HepG2 (cell line): ENCODE data around the gene ASB5.

Experiments used
- CEBPB ChIP-seq: IDR thresholded peaks from 2 replicates; pipeline ENCODE4 v1.6.1; 2011; ENCODE audit warnings: low read depth, low read length, improper control_type of control experiment, borderline replicate concordance
- RFXANK ChIP-seq: IDR thresholded peaks from 2 replicates; pipeline ENCODE4 v1.6.1; 2016
- SALL1 ChIP-seq: sonication (generic); formaldehyde crosslinking; IDR thresholded peaks from 2 replicates; pipeline ENCODE4 v1.8.0; 2022; ENCODE audit warnings: mild to moderate bottlenecking, missing genetic modification reagents
- TF ChIP-seq, protein P1 (sequence below): sonication (generic); formaldehyde crosslinking; IDR thresholded peaks from 2 replicates; pipeline ENCODE4 v1.5.0; 2020; ENCODE audit warnings: mild to moderate bottlenecking, missing genetic modification reagents, moderate library complexity
- TF ChIP-seq, protein P2 (sequence below), 2 experiments: sonication (generic) in 1 of 2; formaldehyde crosslinking in 1 of 2; IDR thresholded peaks; 2 replicates each; pipeline versions ENCODE4 v1.6.1 to v1.9.0; 2014 to 2022; ENCODE audit warnings: antibody characterized with exemption in 1 of 2, borderline replicate concordance in 1 of 2, inconsistent platforms in 1 of 2, low read depth in 1 of 2, missing genetic modification reagents in 1 of 2
- TF ChIP-seq, protein P3 (sequence below): sonication (generic); formaldehyde crosslinking; IDR thresholded peaks from 2 replicates; pipeline ENCODE4 v1.8.1; 2023; ENCODE audit warnings: missing genetic modification reagents, inconsistent platforms, borderline replicate concordance
- TF ChIP-seq, protein P4 (sequence below): sonication (generic); formaldehyde crosslinking; IDR thresholded peaks from 2 replicates; pipeline ENCODE4 v1.4.0; 2020; ENCODE audit warnings: mild to moderate bottlenecking, missing genetic modification reagents

DNA sequence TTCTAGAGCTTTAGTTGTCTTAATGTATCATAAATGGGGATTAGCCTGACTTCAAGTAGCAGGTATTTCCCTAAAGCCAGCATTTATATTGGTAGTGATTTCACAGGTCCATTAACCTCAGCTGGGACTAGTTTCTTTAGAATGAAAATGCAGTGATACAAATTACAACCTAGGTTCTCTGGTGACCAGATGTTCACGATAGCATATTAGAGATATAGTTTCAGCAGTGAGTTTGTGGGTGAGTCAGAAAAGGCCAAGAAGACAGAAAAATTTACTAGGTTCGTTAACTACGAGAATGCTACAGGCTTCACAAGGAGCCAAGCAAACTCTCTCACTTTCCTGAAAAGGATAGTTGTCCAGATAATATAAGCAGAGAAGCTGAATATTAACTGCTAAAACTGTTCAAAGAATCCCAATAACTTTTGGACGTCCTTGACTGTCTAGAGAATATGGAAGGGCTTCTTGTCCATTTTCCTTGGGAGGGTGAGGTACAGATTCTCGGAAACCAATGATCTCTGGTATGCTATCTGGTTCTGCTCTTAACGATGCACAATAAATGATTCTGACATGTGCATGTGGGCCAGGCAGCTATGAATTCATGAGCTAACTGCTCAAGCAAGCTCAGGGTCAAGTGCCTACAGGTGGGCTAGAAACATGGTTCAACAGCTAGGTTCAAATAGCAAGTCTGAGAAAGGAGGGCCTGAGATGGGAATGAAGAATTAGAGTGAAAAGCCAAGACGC lies 44.7 kb upstream of the ASB5 start:
- TF ChIP-seq CEBPB = no peak
- TF ChIP-seq SALL1 (CRISPR knock-in tag) = no peak
- TF ChIP-seq RFXANK (CRISPR knock-in tag) = no peak
- TF ChIP-seq, protein P1, sequence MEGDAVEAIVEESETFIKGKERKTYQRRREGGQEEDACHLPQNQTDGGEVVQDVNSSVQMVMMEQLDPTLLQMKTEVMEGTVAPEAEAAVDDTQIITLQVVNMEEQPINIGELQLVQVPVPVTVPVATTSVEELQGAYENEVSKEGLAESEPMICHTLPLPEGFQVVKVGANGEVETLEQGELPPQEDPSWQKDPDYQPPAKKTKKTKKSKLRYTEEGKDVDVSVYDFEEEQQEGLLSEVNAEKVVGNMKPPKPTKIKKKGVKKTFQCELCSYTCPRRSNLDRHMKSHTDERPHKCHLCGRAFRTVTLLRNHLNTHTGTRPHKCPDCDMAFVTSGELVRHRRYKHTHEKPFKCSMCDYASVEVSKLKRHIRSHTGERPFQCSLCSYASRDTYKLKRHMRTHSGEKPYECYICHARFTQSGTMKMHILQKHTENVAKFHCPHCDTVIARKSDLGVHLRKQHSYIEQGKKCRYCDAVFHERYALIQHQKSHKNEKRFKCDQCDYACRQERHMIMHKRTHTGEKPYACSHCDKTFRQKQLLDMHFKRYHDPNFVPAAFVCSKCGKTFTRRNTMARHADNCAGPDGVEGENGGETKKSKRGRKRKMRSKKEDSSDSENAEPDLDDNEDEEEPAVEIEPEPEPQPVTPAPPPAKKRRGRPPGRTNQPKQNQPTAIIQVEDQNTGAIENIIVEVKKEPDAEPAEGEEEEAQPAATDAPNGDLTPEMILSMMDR = no peak
- TF ChIP-seq, protein P2, sequence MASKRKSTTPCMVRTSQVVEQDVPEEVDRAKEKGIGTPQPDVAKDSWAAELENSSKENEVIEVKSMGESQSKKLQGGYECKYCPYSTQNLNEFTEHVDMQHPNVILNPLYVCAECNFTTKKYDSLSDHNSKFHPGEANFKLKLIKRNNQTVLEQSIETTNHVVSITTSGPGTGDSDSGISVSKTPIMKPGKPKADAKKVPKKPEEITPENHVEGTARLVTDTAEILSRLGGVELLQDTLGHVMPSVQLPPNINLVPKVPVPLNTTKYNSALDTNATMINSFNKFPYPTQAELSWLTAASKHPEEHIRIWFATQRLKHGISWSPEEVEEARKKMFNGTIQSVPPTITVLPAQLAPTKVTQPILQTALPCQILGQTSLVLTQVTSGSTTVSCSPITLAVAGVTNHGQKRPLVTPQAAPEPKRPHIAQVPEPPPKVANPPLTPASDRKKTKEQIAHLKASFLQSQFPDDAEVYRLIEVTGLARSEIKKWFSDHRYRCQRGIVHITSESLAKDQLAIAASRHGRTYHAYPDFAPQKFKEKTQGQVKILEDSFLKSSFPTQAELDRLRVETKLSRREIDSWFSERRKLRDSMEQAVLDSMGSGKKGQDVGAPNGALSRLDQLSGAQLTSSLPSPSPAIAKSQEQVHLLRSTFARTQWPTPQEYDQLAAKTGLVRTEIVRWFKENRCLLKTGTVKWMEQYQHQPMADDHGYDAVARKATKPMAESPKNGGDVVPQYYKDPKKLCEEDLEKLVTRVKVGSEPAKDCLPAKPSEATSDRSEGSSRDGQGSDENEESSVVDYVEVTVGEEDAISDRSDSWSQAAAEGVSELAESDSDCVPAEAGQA (IDR thresholded peaks at IDR 0.05; ENCODE audit: low read depth) = no peak
- TF ChIP-seq, protein P2 (CRISPR knock-in tag; IDR thresholded peaks at IDR 0.05; ENCODE audit: borderline replicate concordance) = no peak
- TF ChIP-seq, protein P3, sequence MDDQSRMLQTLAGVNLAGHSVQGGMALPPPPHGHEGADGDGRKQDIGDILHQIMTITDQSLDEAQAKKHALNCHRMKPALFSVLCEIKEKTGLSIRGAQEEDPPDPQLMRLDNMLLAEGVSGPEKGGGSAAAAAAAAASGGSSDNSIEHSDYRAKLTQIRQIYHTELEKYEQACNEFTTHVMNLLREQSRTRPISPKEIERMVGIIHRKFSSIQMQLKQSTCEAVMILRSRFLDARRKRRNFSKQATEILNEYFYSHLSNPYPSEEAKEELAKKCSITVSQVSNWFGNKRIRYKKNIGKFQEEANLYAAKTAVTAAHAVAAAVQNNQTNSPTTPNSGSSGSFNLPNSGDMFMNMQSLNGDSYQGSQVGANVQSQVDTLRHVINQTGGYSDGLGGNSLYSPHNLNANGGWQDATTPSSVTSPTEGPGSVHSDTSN (CRISPR knock-in tag) = no peak
- TF ChIP-seq, protein P4, sequence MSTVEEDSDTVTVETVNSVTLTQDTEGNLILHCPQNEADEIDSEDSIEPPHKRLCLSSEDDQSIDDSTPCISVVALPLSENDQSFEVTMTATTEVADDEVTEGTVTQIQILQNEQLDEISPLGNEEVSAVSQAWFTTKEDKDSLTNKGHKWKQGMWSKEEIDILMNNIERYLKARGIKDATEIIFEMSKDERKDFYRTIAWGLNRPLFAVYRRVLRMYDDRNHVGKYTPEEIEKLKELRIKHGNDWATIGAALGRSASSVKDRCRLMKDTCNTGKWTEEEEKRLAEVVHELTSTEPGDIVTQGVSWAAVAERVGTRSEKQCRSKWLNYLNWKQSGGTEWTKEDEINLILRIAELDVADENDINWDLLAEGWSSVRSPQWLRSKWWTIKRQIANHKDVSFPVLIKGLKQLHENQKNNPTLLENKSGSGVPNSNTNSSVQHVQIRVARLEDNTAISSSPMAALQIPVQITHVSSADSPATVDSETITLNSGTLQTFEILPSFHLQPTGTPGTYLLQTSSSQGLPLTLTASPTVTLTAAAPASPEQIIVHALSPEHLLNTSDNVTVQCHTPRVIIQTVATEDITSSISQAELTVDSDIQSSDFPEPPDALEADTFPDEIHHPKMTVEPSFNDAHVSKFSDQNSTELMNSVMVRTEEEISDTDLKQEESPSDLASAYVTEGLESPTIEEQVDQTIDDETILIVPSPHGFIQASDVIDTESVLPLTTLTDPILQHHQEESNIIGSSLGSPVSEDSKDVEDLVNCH (CRISPR knock-in tag) = no peak
